Measurements from ENCODE around the gene DLL1.

Gene DLL1

DNA sequence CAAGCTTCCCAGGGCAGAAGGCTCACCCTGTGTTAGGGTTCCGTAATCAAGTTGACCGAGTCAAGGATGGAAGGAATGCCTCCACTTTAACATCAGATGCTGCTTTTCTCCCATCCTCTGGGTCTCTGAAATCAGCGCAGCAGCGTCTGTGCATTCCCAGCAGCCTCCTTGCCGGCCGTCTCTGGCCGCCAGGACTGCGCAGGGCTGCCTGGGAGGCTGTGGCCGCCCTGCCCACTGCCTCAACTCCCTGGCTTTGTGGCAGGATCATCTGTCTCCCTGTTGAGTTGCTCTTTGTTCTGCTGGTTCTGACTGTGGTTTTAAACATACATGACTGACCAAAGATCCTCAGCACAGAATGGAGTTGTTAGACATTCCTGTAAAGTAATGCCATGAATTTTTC lies 56.5 kb downstream of the DLL1 start:
- no peak overlapping the region for H3K4me3 ChIP-seq (ENCODE audit: control insufficient read depth, low read depth, low read length)
- TF ChIP-seq, protein P1, sequence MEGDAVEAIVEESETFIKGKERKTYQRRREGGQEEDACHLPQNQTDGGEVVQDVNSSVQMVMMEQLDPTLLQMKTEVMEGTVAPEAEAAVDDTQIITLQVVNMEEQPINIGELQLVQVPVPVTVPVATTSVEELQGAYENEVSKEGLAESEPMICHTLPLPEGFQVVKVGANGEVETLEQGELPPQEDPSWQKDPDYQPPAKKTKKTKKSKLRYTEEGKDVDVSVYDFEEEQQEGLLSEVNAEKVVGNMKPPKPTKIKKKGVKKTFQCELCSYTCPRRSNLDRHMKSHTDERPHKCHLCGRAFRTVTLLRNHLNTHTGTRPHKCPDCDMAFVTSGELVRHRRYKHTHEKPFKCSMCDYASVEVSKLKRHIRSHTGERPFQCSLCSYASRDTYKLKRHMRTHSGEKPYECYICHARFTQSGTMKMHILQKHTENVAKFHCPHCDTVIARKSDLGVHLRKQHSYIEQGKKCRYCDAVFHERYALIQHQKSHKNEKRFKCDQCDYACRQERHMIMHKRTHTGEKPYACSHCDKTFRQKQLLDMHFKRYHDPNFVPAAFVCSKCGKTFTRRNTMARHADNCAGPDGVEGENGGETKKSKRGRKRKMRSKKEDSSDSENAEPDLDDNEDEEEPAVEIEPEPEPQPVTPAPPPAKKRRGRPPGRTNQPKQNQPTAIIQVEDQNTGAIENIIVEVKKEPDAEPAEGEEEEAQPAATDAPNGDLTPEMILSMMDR (conservative IDR thresholded peaks at IDR 0.05; ENCODE audit: control insufficient read depth, insufficient read depth, low read depth, low read length): no peak
- no peak for DNase-seq (ENCODE audit: low read depth)

DNA sequence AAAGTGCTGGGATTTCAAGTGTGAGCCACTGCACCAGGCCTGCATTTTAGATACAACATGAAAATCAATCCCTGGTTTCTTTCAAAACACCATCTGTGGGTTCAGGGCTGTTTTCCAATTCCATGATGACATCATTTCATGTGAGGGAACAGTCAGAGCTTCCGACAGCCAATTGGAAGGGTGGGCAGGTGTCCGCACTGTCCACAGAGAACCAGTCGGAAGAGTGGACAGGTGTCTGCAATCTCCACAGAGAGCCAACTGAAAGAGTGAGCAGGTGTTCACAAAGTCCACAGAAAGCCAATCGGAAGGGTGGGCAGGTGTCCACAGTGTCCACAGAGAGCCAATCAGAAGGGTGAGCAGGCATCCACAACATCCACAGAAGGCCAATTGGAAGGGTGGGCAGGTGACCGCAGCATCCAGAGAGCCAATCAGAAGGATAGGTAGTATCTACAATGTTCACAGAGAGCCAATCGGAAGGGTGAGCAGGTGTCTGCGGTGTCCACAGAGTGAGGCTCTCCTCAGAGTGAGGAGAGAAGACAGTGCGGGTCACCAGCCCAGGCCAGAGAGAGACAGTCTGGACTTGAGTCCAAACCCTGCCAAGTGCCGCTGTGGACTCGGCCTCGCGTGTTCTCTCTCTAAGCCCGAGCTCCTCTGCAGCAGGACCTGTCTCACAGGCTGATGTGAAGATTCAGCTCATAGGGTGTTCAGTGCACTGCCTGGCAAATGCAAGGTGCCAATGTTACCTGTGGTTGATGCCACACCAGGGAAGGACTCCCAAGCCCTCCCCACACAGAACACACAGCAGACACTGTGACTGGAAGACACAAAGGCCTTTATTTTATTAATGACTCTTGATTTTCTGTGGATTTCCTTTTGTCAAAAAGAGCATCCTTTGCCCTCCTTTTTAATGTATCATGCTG lies 57.3 kb downstream of the DLL1 start:
- H3K4me3 ChIP-seq (ENCODE audit: control insufficient read depth, low read depth, low read length): no peak overlapping the region
- DNase-seq (ENCODE audit: low read depth): no peak
- TF ChIP-seq, protein P1 (conservative IDR thresholded peaks at IDR 0.05; ENCODE audit: control insufficient read depth, insufficient read depth, low read depth, low read length): no peak
